Activated CD4-positive, alpha-beta T cell treated with anti-CD3 and anti-CD28 coated beads, Interleukin-2, Interleukin-6, amounts not matched to agents 100 ng/mL and 50 ng/mL, durations not matched to agents 16 hours and 8 hours (primary cell): ENCODE data around the gene RAB35.
A peak's percentile ranks its signal among the peaks of the same experiment; 100 is the strongest.

Experiments used
- DNase-seq: peaks from one replicate; pipeline ENCODE4 v3.0.0-alpha.2; 2020

The RAB35 gene

GRCh38 chr12:120132054-120132836, 15.7 kb upstream of the RAB35 start:
- no peak for DNase-seq

- no peak for DNase-seq
Measured at GRCh38 chr12:120131116-120131515, 14.6 kb upstream of the RAB35 start.

GRCh38 chr12:120130011-120130410, 13.5 kb upstream of the RAB35 start:
- no peak for DNase-seq

- DNase-seq, result peak; percentile 33
Measured at GRCh38 chr12:120126635-120127005, 10.1 kb upstream of the RAB35 start.

- no peak for DNase-seq
Measured at GRCh38 chr12:120125792-120126634, 9.5 kb upstream of the RAB35 start.

GRCh38 chr12:120125029-120125428, 8.5 kb upstream of the RAB35 start:
- DNase-seq, result no peak

GRCh38 chr12:120121766-120122293, 5.3 kb upstream of the RAB35 start:
- DNase-seq, result peak; percentile 71

- no peak for DNase-seq
Measured at GRCh38 chr12:120121343-120121742, 4.8 kb upstream of the RAB35 start.

GRCh38 chr12:120119271-120119973, 2.9 kb upstream of the RAB35 start:
- DNase-seq, result peak; percentile 85

- no peak for DNase-seq
Measured at GRCh38 chr12:120118321-120119061, 1.9 kb upstream of the RAB35 start.

- DNase-seq, result no peak
Measured at GRCh38 chr12:120117961-120118320, 1.4 kb upstream of the RAB35 start.

GRCh38 chr12:120116792-120117651, 469 bp upstream of the RAB35 start:
- peak; percentile 99 for DNase-seq

GRCh38 chr12:120115692-120116440, 687 bp downstream of the RAB35 start:
- DNase-seq, result peak; percentile 63

- no peak for DNase-seq
Measured at GRCh38 chr12:120115066-120115465, 1.5 kb downstream of the RAB35 start.

GRCh38 chr12:120110550-120111501, 5.7 kb downstream of the RAB35 start:
- peak; percentile 70 for DNase-seq

- no peak for DNase-seq
Measured at GRCh38 chr12:120109570-120110267, 6.8 kb downstream of the RAB35 start.

- DNase-seq, result no peak
Measured at GRCh38 chr12:120106151-120106550, 10.4 kb downstream of the RAB35 start.

- no peak for DNase-seq
Measured at GRCh38 chr12:120103371-120103770, 13.2 kb downstream of the RAB35 start.

GRCh38 chr12:120103044-120103338, 13.6 kb downstream of the RAB35 start:
- DNase-seq, result no peak
